Activated CD4-positive, alpha-beta memory T cell treated with anti-CD3 and anti-CD28 coated beads, Interleukin-2, amount 10 ng/mL, durations not matched to agents 7 days and 5 days (primary cell): Measurements from ENCODE around the gene TRIM44. TPM values are rescaled to one million over a fixed set of nuclear protein-coding genes. Genes with fewer than 3 reads are reported as not detected.

Experiments used
- CTCF ChIA-PET: fragments of 350-600 bp; sonication (Branson Sonifier 250); formaldehyde crosslinking; loops from one replicate; lab custom pipeline; 2021; ENCODE audit warnings: antibody characterized with exemption, inconsistent platforms; lab: Charles Lee
- POLR2A ChIA-PET: fragments of 350-600 bp; sonication (Branson Sonifier 250); formaldehyde crosslinking; loops from one replicate; lab custom pipeline; 2021; ENCODE audit warnings: antibody characterized with exemption; lab: Charles Lee
- DNase-seq: peaks from one replicate; pipeline ENCODE4 v3.0.0-alpha.2; 2020
- H3K27ac Mint-ChIP-seq: one replicate; pipeline ENCODE4 v1.8.0; 2021; ENCODE audit warnings: mild to moderate bottlenecking, mixed read lengths
- H3K27me3 Mint-ChIP-seq: one replicate; pipeline ENCODE4 v1.8.0; 2021; ENCODE audit warnings: mixed read lengths
- H3K36me3 Mint-ChIP-seq: one replicate; pipeline ENCODE4 v1.8.0; 2021; ENCODE audit warnings: low read depth, mixed read lengths
- H3K4me1 Mint-ChIP-seq: one replicate; pipeline ENCODE4 v1.8.0; 2021; ENCODE audit warnings: mixed read lengths
- H3K4me3 Mint-ChIP-seq: one replicate; pipeline ENCODE4 v1.8.0; 2021; ENCODE audit warnings: mild to moderate bottlenecking, mixed read lengths
- H3K9me3 Mint-ChIP-seq: one replicate; pipeline ENCODE4 v1.8.0; 2021; ENCODE audit warnings: mixed read lengths
- total RNA-seq, 2 experiments: library from RNA; stranded (reverse); gene quantifications; one replicate each; pipeline ENCODE4 v1.2.3, GENCODE V29; 2021

The TRIM44 gene
- total RNA-seq, 2 experiments from 2014 or later, result 17.7 to 20.8 TPM

DNA sequence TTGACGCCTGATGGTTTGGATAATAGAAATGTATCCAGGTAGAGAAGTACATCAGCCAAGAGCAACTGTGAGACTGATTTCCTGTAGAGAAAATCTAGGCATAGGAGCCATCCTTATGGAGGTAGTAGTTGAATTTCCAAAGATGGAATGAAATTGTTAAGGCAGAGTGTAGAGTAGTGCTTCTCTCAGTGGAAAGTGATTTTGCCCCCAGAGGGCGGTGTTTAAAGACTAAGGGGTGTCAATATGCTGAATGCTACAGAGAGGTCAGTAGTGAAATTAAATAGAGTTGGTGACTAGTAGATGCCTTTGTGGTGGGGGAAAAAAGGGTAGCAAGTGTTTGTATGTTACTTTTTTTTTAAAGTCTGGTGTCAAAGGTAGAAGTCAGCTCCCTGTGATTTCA is 54.5 kb downstream of the TRIM44 start:
- ChIA-PET CTCF (no interaction called here), POLR2A (no interaction called here)
- Mint-ChIP-seq H3K4me1 (peaks cover 6% of the 10 kb centered on the region), H3K4me3 (no peak overlapping the region), H3K27me3 (no peaks in the 10 kb centered on the region), H3K9me3 (peaks cover 12% of the 10 kb centered on the region), H3K27ac (no peak overlapping the region), H3K36me3 (no peaks in the 10 kb centered on the region)
- DNase-seq, result no peak

DNA sequence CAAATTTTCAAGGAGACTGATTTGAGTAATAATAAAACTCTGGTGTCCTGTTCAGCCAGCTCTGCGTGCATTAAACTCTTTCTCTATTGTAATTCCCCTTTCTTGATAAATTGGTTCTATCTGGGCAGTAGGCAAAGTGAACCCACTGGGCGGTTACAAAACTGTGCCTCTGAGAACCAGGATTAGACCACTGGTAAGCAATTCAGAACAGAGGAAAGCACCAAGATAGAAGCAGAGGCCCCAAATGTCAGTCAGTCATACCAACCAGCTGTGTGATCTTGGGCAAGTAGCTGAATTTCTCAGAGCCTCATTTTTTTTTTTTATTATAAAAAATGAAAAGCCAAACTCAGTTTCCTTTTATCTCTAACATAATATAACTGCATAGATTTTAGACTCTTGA is 54.9 kb downstream of the TRIM44 start:
- no peaks in the 10 kb centered on the region for H3K27me3 Mint-ChIP-seq
- no peak overlapping the region for H3K27ac Mint-ChIP-seq
- H3K4me3 Mint-ChIP-seq, result no peak overlapping the region
- H3K36me3 Mint-ChIP-seq, result no peaks in the 10 kb centered on the region
- DNase-seq, result no peak
- H3K4me1 Mint-ChIP-seq, result peaks cover 6% of the 10 kb centered on the region
- ChIA-PET CTCF (no interaction called here), POLR2A (no interaction called here)
- H3K9me3 Mint-ChIP-seq, result peaks cover 12% of the 10 kb centered on the region

DNA sequence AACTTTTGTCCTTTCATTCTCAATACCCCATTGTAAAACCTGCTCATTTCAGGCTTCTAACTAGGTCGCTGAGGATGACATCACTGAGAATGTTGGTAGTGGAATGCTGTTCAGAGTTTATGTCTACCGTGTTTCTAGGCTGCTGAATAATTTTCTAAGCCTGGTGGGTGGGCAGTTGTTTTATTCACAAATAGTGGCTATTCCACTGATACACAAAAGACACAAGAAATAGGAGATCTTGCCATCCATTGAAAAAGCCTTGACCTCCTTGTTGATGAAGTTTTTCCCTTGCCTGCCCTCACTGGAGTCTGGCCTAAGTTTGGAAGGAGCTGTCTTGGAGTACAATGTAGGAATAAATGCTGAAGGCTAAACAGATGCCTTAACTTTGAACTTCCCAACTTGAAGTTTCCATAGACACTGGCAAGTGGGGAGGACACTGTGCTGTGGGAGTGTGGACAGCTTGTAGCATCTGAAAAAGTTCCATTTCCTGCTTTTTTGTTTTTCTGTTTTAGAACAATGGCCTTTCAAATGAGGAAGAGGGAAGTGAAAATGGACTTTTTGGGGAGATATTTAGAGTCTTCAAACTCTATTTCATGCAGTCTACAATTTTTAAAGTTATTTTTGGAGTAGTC is 59.2 kb downstream of the TRIM44 start:
- H3K9me3 Mint-ChIP-seq, result no peaks in the 10 kb centered on the region
- DNase-seq, result no peak
- POLR2A ChIA-PET, result no interaction called here
- no peaks in the 10 kb centered on the region for H3K4me1 Mint-ChIP-seq
- CTCF ChIA-PET, result interaction anchor here (0.6 kb wide), 1 partner anchor 13 kb away, joined by 5 read pairs; no protein-coding TSS in a partner anchor
- no peak overlapping the region for H3K4me3 Mint-ChIP-seq
- peaks cover 11% of the 10 kb centered on the region for H3K36me3 Mint-ChIP-seq
- H3K27me3 Mint-ChIP-seq, result no peaks in the 10 kb centered on the region
- H3K27ac Mint-ChIP-seq, result no peak overlapping the region

DNA sequence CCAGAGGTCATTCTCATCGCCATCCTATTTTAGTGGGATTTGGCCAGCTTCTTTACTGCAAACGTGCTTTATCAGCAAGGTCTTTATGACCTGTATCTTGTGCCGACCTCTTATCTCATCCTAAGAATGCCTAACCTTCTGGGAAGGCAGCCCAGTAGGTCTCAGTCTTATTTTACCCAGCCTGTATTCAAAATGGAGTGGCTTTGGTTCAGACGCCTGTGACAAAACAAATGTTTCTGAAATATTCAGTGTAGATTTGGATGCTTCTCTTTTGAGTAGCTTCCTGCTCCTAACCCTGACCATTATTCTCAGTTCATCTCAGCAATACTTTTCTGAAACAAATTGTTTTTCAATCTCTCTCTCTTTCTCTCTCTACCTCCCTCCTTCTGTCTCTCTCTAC is 60.1 kb downstream of the TRIM44 start:
- H3K27me3 Mint-ChIP-seq, result no peaks in the 10 kb centered on the region

DNA sequence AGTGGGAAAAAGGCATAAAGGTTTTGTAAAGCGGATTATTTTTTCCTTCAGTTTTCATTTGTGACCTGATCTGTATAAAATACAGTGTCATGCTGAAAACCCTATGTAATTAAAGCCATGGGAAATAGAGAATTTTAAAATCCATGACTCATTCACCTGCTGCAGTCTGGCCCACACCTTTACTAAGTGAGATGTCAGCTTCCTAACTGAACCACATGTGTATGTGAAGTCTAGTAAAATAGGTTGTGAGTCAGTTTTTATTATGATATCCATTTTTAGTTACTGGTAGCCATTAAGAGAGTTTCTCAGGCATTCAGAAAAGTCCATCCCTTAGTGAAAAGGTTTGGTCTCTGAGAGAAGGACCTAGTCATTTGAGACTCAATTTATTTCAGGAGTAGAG is 60.9 kb downstream of the TRIM44 start:
- no peaks in the 10 kb centered on the region for H3K4me1 Mint-ChIP-seq
- H3K36me3 Mint-ChIP-seq, result peaks cover 15% of the 10 kb centered on the region
- no peaks in the 10 kb centered on the region for H3K9me3 Mint-ChIP-seq
- ChIA-PET CTCF (no interaction called here), POLR2A (no interaction called here)
- no peak for DNase-seq
- H3K27me3 Mint-ChIP-seq, result no peaks in the 10 kb centered on the region
- H3K27ac Mint-ChIP-seq, result no peak overlapping the region
- no peak overlapping the region for H3K4me3 Mint-ChIP-seq

More for the DNA sequence above, 60.1 kb downstream of the TRIM44 start:
- H3K4me3 Mint-ChIP-seq, result no peak overlapping the region
- no peak overlapping the region for H3K27ac Mint-ChIP-seq
- ChIA-PET CTCF (no interaction called here), POLR2A (no interaction called here)
- H3K9me3 Mint-ChIP-seq, result no peaks in the 10 kb centered on the region
- no peaks in the 10 kb centered on the region for H3K4me1 Mint-ChIP-seq
- H3K36me3 Mint-ChIP-seq, result peaks cover 14% of the 10 kb centered on the region
- no peak for DNase-seq

DNA sequence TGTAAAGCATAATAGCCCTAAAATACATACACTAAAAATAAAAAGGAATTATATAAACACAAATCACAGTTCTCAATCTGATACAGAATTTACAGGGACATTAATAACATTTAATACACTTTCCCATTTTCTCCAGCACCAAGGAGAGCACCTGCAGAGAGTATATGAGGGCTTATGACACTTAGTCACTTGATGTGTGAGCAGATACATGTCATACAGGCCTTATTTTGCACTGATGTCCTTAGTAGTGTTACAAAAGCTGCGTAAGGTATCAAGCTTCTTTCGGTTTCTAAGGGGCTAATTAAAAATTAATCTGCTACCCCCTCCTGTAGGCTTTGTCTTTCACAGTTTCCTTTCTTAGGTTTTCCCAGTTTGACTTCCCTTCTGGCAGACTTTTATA is 61.3 kb downstream of the TRIM44 start:
- CTCF ChIA-PET, result no interaction called here
- DNase-seq, result no peak
- Mint-ChIP-seq H3K36me3 (peaks cover 17% of the 10 kb centered on the region), H3K9me3 (peaks cover 2% of the 10 kb centered on the region), H3K4me1 (no peaks in the 10 kb centered on the region), H3K27ac (no peak overlapping the region), H3K27me3 (no peaks in the 10 kb centered on the region), H3K4me3 (no peak overlapping the region)
- POLR2A ChIA-PET, result no interaction called here

DNA sequence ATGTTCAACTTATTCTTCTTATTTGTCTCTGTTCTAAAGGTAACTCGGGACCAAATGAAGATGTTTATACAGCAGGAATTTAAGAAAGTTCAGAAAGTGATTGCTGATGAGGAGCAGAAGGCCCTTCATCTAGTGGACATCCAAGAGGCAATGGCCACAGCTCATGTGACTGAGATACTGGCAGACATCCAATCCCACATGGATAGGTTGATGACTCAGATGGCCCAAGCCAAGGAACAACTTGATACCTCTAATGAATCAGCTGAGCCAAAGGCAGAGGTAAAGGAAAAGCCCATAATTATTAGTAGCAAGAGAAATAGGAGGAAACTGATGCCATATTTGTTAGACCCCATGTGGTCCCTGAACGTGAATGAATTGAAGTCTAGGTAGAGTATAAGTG is 63.3 kb downstream of the TRIM44 start:
- no peaks in the 10 kb centered on the region for H3K4me1 Mint-ChIP-seq
- CTCF ChIA-PET, result no interaction called here
- H3K27me3 Mint-ChIP-seq, result no peaks in the 10 kb centered on the region
- H3K4me3 Mint-ChIP-seq, result no peak overlapping the region
- no peak overlapping the region for H3K27ac Mint-ChIP-seq
- H3K9me3 Mint-ChIP-seq, result peaks cover 6% of the 10 kb centered on the region
- peaks cover 23% of the 10 kb centered on the region for H3K36me3 Mint-ChIP-seq
- POLR2A ChIA-PET, result no interaction called here
- DNase-seq, result no peak

DNA sequence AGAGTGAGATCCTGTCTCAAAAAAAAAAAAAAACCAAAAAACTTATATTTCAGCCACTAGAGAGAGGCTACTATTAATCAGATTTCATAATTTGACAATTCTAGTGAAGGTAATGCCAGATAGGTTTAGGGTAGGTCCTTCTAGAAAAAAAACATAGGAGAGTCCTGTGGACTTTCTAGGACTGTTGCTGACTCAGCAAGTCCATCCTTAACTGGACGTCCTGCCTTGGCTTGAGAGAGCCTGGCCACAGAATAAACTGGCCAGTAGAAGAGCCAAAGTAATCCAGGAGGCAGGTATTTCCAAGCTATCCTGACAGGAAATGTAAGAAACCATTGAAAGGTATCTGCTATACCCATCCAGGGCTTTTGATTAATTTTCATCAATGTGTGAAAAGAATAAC is 64.6 kb downstream of the TRIM44 start:
- POLR2A ChIA-PET, result no interaction called here
- H3K27me3 Mint-ChIP-seq, result no peaks in the 10 kb centered on the region
- no peak for DNase-seq
- H3K4me3 Mint-ChIP-seq, result no peak overlapping the region
- CTCF ChIA-PET, result interaction anchor here (0.6 kb wide), 1 partner anchor 222 kb away, joined by 3 read pairs; no protein-coding TSS in a partner anchor
- no peaks in the 10 kb centered on the region for H3K4me1 Mint-ChIP-seq
- peaks cover 8% of the 10 kb centered on the region for H3K9me3 Mint-ChIP-seq
- peaks cover 23% of the 10 kb centered on the region for H3K36me3 Mint-ChIP-seq
- H3K27ac Mint-ChIP-seq, result no peak overlapping the region

DNA sequence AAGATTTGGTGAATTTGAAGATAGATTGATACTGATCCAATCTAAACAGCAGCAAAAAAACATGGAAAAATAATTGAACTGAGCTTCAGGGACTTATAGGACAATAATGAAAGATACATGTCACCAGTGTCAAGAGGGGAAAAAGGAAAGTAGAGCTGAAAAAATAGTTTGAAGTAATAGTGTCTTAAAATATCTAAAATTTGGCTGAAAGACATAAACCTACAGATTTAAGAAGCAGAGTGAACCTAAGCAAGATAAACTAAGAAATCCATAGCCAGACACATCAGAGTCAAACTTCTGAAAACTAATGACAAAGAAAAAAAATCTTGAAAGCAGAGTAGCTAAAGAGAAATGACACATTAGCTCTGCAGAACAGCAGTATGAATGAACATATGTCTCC is 67.7 kb downstream of the TRIM44 start:
- no peak for DNase-seq
- no peaks in the 10 kb centered on the region for H3K4me1 Mint-ChIP-seq
- H3K4me3 Mint-ChIP-seq, result no peak overlapping the region
- ChIA-PET POLR2A (no interaction called here), CTCF (no interaction called here)
- H3K9me3 Mint-ChIP-seq, result peaks cover 14% of the 10 kb centered on the region
- H3K27me3 Mint-ChIP-seq, result no peaks in the 10 kb centered on the region
- peaks cover 27% of the 10 kb centered on the region for H3K36me3 Mint-ChIP-seq
- no peak overlapping the region for H3K27ac Mint-ChIP-seq

DNA sequence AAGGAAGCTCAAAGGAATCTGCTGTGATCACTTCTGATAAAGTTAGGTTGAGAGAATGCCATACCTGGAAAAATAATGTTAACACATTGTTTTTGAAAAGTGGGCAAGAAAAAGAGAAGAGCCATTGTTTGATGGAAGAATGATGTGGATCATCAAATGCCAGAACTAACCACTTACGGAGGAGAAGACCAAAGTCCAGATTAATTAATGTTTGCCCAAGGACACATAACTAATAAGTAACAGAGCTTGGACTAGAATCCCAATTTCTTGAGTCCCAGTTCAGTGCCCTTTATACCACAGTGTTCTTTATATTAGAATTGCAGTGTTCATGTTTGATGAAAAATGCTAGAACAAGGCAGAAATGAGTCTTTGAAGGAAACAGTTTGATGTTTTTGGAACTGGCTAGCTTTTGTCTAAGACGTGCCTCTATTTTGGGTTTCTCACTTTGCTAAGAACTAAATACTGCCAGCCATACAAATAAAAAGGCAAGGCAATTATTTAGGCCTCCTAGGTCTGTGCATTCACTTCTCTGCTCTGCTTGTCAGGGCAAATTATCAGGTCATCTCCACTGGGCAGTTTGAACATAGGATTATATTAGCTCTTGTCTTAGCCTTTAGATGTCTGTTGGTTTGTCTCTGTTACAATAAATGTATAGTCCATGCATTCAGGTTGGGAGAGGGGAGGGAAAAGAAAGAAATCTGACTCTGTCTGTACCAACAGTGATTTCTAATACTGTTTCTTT is 72.3 kb downstream of the TRIM44 start:
- Mint-ChIP-seq H3K4me3 (no peak overlapping the region), H3K27me3 (no peaks in the 10 kb centered on the region), H3K27ac (no peak overlapping the region), H3K36me3 (peaks cover 9% of the 10 kb centered on the region), H3K9me3 (peaks cover 11% of the 10 kb centered on the region), H3K4me1 (no peaks in the 10 kb centered on the region)
- POLR2A ChIA-PET, result interaction anchor here (0.5 kb wide), 1 partner anchor 11 kb away, joined by 5 read pairs; no protein-coding TSS in a partner anchor
- CTCF ChIA-PET, result no interaction called here
- DNase-seq, result no peak

DNA sequence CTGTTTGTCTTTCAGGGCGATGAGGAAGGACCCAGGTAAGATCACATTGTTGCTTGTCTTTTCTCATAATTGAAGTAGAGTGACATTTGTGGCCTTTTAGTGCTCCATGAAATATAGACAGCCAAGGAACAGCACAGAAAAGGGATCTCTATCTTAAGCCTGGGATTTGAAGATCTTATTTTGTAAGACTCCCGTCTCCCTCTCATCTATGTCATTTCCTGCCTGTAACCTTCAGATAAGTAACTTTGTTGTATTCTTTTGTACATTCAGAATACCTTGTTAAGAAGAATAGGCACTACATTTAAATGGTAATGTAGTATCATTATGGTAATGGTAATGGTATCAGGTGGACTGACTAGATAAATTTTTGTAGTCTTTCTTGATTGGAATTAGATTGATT is 72.8 kb downstream of the TRIM44 start:
- ChIA-PET POLR2A (interaction anchor here (0.5 kb wide), 1 partner anchor 11 kb away, joined by 5 read pairs; no protein-coding TSS in a partner anchor), CTCF (no interaction called here)
- H3K27ac Mint-ChIP-seq, result no peak overlapping the region
- H3K4me3 Mint-ChIP-seq, result no peak overlapping the region
- H3K36me3 Mint-ChIP-seq, result peaks cover 4% of the 10 kb centered on the region
- peaks cover 8% of the 10 kb centered on the region for H3K9me3 Mint-ChIP-seq
- H3K27me3 Mint-ChIP-seq, result no peaks in the 10 kb centered on the region
- no peaks in the 10 kb centered on the region for H3K4me1 Mint-ChIP-seq
- DNase-seq, result no peak

DNA sequence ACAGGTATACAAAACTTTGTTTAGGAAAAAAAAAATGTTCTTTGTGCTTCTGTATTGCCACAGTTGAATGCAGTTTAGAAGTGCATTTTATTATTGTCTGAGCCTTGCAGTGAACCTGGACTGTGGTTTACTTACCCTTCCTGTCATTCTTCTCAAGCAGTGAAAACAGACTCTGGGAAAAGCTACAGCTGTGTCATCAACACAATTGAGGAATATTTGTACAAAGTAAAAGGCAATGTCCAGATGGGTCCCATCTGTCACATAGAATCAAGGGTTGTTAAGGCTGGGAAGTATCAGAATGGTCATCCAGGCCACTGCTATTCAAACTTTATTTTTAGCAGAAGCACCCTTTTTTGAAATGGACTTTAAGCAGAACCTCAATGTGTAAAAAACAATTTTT is 73.3 kb downstream of the TRIM44 start:
- Mint-ChIP-seq H3K4me1 (peaks cover 1% of the 10 kb centered on the region), H3K27ac (no peak overlapping the region), H3K36me3 (peaks cover 4% of the 10 kb centered on the region), H3K4me3 (no peak overlapping the region), H3K9me3 (peaks cover 8% of the 10 kb centered on the region), H3K27me3 (no peaks in the 10 kb centered on the region)
- DNase-seq, result no peak
- ChIA-PET CTCF (no interaction called here), POLR2A (no interaction called here)

DNA sequence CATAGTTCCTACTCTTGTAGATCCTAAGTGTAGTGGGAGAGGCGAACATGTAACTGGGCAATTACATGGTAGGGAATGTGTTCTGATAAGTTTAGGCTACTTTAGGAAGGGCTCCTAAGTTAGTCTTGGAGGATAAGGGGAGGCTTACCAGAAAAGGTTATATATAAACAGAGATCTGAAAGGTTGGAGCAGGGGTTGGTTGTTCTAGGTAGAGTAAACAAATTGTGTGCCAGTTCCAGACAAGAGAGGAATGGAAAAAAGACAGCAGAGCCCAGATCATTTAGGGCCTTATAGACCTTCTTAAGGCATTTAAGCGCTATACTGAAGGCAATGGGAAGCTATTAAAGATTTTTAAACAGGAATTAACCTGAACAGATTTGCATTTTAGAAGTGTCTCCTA is 74.4 kb downstream of the TRIM44 start:
- POLR2A ChIA-PET, result no interaction called here
- no peaks in the 10 kb centered on the region for H3K27me3 Mint-ChIP-seq
- H3K36me3 Mint-ChIP-seq, result peaks cover 4% of the 10 kb centered on the region
- CTCF ChIA-PET, result no interaction called here
- peaks cover 2% of the 10 kb centered on the region for H3K4me1 Mint-ChIP-seq
- no peak for DNase-seq
- H3K9me3 Mint-ChIP-seq, result peaks cover 6% of the 10 kb centered on the region
- no peak overlapping the region for H3K4me3 Mint-ChIP-seq
- H3K27ac Mint-ChIP-seq, result no peak overlapping the region
